SU-DHL-6 (cell line): ENCODE measurements around the gene MAU2.
A peak's percentile ranks its signal among the peaks of the same experiment; 100 is the strongest.
"Not testable (repeated sequence)": the region's sequence is repeated elsewhere in the genome, so short reads cannot be mapped to it uniquely, and the experiment has no call there.

Experiments used
- H2AFZ ChIP-seq: fragments of 200-600 bp; sonication (generic); 2 replicates; pipeline ENCODE4 v1.6.1; 2014; ENCODE audit warnings: low read depth, mild to moderate bottlenecking, moderate library complexity, mixed read lengths, antibody characterized with exemption, low read length; ENCODE audit not compliant: severe bottlenecking
- H3F3A ChIP-seq: fragments of 200-600 bp; shearing (Covaris generic); 2 replicates; pipeline ENCODE4 v1.6.0; 2016; ENCODE audit warnings: antibody characterized with exemption, mild to moderate bottlenecking; ENCODE audit not compliant: insufficient read depth
- H3K27ac ChIP-seq: fragments of 200-600 bp; sonication (generic); 2 replicates; pipeline ENCODE4 v1.5.1; 2016; ENCODE audit warnings: low read depth, mild to moderate bottlenecking, low read length, moderate library complexity, mixed read lengths
- H3K27me3 ChIP-seq: fragments of 200-600 bp; sonication (generic), shearing (Covaris generic); 2 replicates; pipeline ENCODE4 v1.6.0; 2014; ENCODE audit warnings: mild to moderate bottlenecking, low read length
- H3K36me3 ChIP-seq: fragments of 200-600 bp; sonication (generic); 2 replicates; pipeline ENCODE4 v1.6.1; 2014; ENCODE audit warnings: mild to moderate bottlenecking, low read length, mixed read lengths
- H3K4me2 ChIP-seq: fragments of 300-600, 200-600 bp; shearing (Covaris generic), sonication (generic); 2 replicates; pipeline ENCODE4 v1.6.0; 2014; ENCODE audit warnings: low read length, low read depth, mild to moderate bottlenecking; ENCODE audit not compliant: poor library complexity, severe bottlenecking
- H3K4me3 ChIP-seq: fragments of 200-600 bp; sonication (generic); 2 replicates; pipeline ENCODE4 v1.5.1; 2014; ENCODE audit warnings: antibody characterized with exemption, low read length, mild to moderate bottlenecking, mixed read lengths; ENCODE audit not compliant: insufficient read depth, poor library complexity, severe bottlenecking
- H3K79me2 ChIP-seq: fragments of 200-600 bp; sonication (generic); 2 replicates; pipeline ENCODE4 v1.6.1; 2014; ENCODE audit warnings: mild to moderate bottlenecking, low read length, moderate library complexity; ENCODE audit not compliant: insufficient read depth
- H3K9ac ChIP-seq: fragments of 200-600 bp; sonication (generic); 2 replicates; pipeline ENCODE4 v1.7.0; 2014; ENCODE audit warnings: mild to moderate bottlenecking, low read length
- H3K9me2 ChIP-seq: fragments of 200-600 bp; sonication (generic); replicated peaks from 2 replicates; pipeline ENCODE4 v1.6.1; 2014; ENCODE audit warnings: low read length; ENCODE audit not compliant: insufficient read depth
- H3K9me3 ChIP-seq: fragments of 200-600 bp; sonication (generic); 2 replicates; pipeline ENCODE4 v1.6.1; 2014; ENCODE audit warnings: low read length, mixed read lengths; ENCODE audit not compliant: insufficient read depth
- H4K20me1 ChIP-seq: fragments of 200-600 bp; sonication (generic); 2 replicates; pipeline ENCODE4 v1.6.1; 2014; ENCODE audit warnings: low read depth, mild to moderate bottlenecking, antibody characterized with exemption, low read length, moderate library complexity, mixed read lengths
- EZH2phosphoT487 ChIP-seq: fragments of 200-600 bp; sonication (generic), shearing (Covaris generic); conservative IDR thresholded peaks from 2 replicates; pipeline ENCODE4 v1.6.1; 2018; ENCODE audit warnings: mild to moderate bottlenecking, antibody characterized with exemption, low read length, moderate library complexity, mixed read lengths
- TF ChIP-seq, protein P1 (sequence below): fragments of 200-600 bp; sonication (generic); IDR thresholded peaks from one replicate; pipeline ENCODE4 v1.5.1; 2017; ENCODE audit warnings: antibody characterized with exemption, mild to moderate bottlenecking, low read length, moderate library complexity; ENCODE audit not compliant: insufficient read depth, poor library complexity, severe bottlenecking

The MAU2 gene

DNA sequence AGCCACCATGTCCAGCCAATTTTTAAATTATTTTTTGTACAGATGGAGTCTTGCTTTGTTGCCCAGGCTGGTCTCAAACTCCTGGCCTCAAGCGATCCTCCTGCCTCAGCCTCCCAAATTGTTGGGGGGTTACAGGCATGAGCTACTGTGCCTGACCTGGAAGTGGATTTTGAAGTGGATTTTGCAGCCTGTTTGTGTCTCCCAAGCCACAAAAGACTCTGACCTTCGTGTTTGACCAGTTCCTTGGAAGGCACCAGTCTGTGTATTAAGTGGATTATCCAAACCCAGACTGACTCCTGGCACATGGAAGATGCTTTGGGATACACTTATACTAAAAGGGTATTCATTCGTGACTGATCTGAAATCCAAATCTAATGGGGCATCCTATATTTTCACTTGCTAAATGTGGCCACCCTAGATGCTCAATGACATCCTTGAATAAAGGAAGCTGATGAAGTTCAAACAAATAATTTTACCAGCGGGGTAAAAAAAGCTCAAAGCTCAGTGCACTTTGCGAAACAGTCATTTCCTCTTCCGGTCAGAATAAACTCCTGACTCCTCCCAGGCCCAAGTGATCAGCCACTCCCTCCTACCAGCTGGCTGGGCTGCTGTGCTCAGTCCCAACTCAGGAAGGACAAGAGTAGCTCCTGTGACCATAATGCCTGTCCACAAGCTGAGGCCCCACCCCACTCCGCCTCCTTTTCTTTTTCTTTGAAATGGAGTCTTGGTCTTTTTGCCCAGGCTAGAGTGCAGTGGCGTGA lies 52.2 kb downstream of the MAU2 start:
- no peak for TF ChIP-seq EZH2phosphoT487
- TF ChIP-seq, protein P1, sequence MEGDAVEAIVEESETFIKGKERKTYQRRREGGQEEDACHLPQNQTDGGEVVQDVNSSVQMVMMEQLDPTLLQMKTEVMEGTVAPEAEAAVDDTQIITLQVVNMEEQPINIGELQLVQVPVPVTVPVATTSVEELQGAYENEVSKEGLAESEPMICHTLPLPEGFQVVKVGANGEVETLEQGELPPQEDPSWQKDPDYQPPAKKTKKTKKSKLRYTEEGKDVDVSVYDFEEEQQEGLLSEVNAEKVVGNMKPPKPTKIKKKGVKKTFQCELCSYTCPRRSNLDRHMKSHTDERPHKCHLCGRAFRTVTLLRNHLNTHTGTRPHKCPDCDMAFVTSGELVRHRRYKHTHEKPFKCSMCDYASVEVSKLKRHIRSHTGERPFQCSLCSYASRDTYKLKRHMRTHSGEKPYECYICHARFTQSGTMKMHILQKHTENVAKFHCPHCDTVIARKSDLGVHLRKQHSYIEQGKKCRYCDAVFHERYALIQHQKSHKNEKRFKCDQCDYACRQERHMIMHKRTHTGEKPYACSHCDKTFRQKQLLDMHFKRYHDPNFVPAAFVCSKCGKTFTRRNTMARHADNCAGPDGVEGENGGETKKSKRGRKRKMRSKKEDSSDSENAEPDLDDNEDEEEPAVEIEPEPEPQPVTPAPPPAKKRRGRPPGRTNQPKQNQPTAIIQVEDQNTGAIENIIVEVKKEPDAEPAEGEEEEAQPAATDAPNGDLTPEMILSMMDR, result no peak
- H3K36me3 ChIP-seq, result no peaks in the 10 kb centered on the region
- no peaks in the 10 kb centered on the region for H4K20me1 ChIP-seq
- no peak overlapping the region for H3K4me3 ChIP-seq
- 0 out of 2 replicates have a peak overlapping the region, but pooled peaks have one; percentile 14 for H3K27ac ChIP-seq
- peak overlapping the region; percentile 18; the same call in 1 of the 2 replicates for H3K9ac ChIP-seq
- no peaks in the 10 kb centered on the region for H3K79me2 ChIP-seq
- peak overlapping the region; percentile 40 for H3K4me2 ChIP-seq
- H3K9me3 ChIP-seq, result no peaks in the 10 kb centered on the region
- H2AFZ ChIP-seq, result peak overlapping the region; percentile 72
- no peaks in the 10 kb centered on the region for H3K27me3 ChIP-seq
- H3K9me2 ChIP-seq, result no peaks in the 10 kb centered on the region
- H3F3A ChIP-seq, result no peaks in the 10 kb centered on the region

GRCh38 chr19:19379527-19379926 lies 58.9 kb downstream of the MAU2 start:
- Histone ChIP-seq H3K9me2 (no peaks in the 10 kb centered on the region), H3K27ac (no peak overlapping the region), H4K20me1 (no peaks in the 10 kb centered on the region), H3K4me2 (no peak overlapping the region), H3K79me2 (no peaks in the 10 kb centered on the region), H3K9ac (no peak overlapping the region), H3K27me3 (no peaks in the 10 kb centered on the region), H3K9me3 (no peaks in the 10 kb centered on the region), H3K36me3 (no peaks in the 10 kb centered on the region), H2AFZ (no peak overlapping the region), H3F3A (no peaks in the 10 kb centered on the region), H3K4me3 (no peak overlapping the region)
- TF ChIP-seq EZH2phosphoT487, result no peak
- TF ChIP-seq, protein P1, result no peak

- not testable (repeated sequence) for H3K9me2 ChIP-seq, H2AFZ ChIP-seq, H3K9ac ChIP-seq, H3K9me3 ChIP-seq, H3K79me2 ChIP-seq, H3K27me3 ChIP-seq, H3K4me3 ChIP-seq, H3K4me2 ChIP-seq, H3F3A ChIP-seq, H4K20me1 ChIP-seq, H3K27ac ChIP-seq, H3K36me3 ChIP-seq
Observed at GRCh38 chr19:19380316-19380715, 59.7 kb downstream of the MAU2 start.
